ENCODE data around the gene NOPCHAP1.

DNA sequence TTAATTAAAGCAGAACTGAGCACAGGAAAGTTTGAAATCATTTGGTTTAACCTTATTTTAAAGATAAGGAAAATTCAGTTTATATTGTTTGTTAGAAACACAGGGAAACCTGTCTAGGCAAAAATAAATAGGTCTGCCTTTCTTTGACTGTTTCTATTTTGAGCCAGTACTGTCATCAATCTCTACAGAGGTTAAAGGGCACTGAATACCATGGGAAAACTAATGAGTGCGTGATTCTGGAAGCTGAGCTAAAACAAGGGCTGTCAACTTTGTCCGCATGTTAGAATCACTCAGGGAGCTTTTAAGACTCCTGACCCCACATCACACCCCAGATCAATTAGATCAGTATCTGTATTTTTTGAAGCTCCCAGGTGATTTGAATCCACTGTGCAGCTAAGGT is 38.8 kb downstream of the NOPCHAP1 start:
- TF ChIP-seq CTCF (IDR thresholded peaks at IDR 0.05): no peak
- no peak for TF ChIP-seq POLR2A (IDR thresholded peaks at IDR 0.05)

Measured in right lobe of liver (tissue), 4 donors.